ENCODE measurements around the gene AGBL4. TPM values are rescaled to one million over a fixed set of nuclear protein-coding genes. Genes with fewer than 3 reads are reported as not detected.

Gene AGBL4
- total RNA-seq, 1 donor from 2014 or later: not detected

DNA sequence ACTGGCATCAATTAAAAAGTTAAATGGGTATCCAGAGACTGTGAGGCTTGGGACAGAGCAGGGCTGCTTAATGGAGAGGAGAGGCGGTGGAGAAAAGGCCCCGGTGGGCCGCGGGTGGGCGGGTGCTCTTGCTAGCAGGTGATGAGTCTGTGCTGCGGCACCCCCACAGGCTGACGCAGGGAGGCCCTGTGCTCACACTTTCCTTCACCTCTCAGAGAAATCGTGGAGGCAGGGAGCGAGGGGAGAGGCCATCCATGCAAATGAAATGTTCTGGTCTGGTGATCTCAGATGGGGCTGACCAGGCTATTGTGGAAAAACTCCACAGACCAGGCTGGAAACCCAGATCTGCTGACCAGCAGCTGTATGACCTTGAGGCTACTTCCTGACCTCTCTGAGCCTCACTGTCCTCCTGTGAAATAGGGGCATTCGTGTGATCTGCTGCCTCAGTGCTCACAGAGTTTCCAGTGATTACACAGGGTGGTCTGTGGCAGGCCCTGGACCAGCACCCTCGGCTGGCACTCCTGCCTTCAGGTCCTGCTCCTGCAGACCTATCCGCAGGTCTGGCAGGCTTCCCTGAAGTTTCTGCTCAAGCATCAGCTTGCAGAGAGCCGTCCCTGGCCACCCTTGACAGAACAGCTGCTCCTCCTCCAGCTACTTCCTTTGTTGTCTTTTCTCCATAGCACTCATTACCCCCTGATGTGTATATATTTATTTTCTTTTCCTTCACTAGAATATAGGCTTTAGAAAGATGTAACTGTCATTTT is 1336.3 kb downstream of the AGBL4 start:
- intact Hi-C loops (cut with DNase I): no loop called here
- no peaks in the 10 kb centered on the region for H3K27me3 ChIP-seq
- H3K4me3 ChIP-seq: no peak overlapping the region
- DNase-seq (ENCODE audit: low spot score in 2 of 2): no peak
- TF ChIP-seq CTCF (IDR thresholded peaks at IDR 0.05): no peak
- H3K36me3 ChIP-seq: no peaks in the 10 kb centered on the region
- no peaks in the 10 kb centered on the region for H3K9me3 ChIP-seq
- H3K4me1 ChIP-seq: peaks cover 9 to 22% of the 10 kb centered on the region in 2 donors
- H3K27ac ChIP-seq: no peak overlapping the region

- intact Hi-C loops (cut with DNase I): no loop called here
- H3K27me3 ChIP-seq: no peaks in the 10 kb centered on the region
- no peaks in the 10 kb centered on the region for H3K9me3 ChIP-seq
- peak in 1 of 2 donors; percentile 18 for DNase-seq (ENCODE audit: low spot score in 2 of 2)
- H3K27ac ChIP-seq: peak overlapping the region in 1 of 2 donors; percentile 86
- H3K4me3 ChIP-seq: no peak overlapping the region
- peaks cover 9 to 31% of the 10 kb centered on the region in 2 donors for H3K4me1 ChIP-seq
- no peaks in the 10 kb centered on the region for H3K36me3 ChIP-seq
- no peak for TF ChIP-seq CTCF (IDR thresholded peaks at IDR 0.05)
Observed at GRCh38 chr1:48686159-48686558, 1337.6 kb downstream of the AGBL4 start.

GRCh38 chr1:48684381-48684780 is 1339.4 kb downstream of the AGBL4 start:
- H3K4me3 ChIP-seq: no peak overlapping the region
- intact Hi-C loops (cut with DNase I): loop anchor here (5.0 kb wide), 1 partner anchor 212 kb away; the partner anchor contains the start of gene SPATA6
- TF ChIP-seq CTCF (IDR thresholded peaks at IDR 0.05): no peak
- peaks cover 9 to 48% of the 10 kb centered on the region in 2 donors for H3K4me1 ChIP-seq
- H3K27me3 ChIP-seq: no peaks in the 10 kb centered on the region
- H3K9me3 ChIP-seq: no peaks in the 10 kb centered on the region
- DNase-seq (ENCODE audit: low spot score in 2 of 2): peak in 1 of 2 donors; percentile 5
- H3K27ac ChIP-seq: peak overlapping the region; percentile 82 to 86
- no peaks in the 10 kb centered on the region for H3K36me3 ChIP-seq

DNA sequence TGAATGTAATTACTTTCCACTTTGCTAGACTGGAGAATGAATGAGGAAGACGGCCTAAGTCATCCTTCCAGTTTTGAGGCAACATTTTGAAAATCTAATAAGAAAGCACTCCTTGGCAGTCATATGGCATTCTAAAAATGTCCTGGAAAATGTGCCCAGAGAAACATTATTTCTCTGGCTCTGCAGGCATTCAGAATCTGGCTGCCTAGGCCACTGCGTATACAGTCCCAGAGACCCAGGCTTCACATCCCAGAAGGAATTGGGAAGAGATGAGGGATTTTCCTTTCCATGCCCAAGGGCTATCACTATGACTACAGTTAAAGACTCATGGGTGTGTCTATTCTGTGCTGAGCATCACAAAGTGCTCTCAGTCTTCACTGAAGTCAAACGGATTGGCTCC is 1339.9 kb downstream of the AGBL4 start:
- no peak for TF ChIP-seq CTCF (IDR thresholded peaks at IDR 0.05)
- Histone ChIP-seq H3K27ac (peak overlapping the region; percentile 82 to 86), H3K27me3 (no peaks in the 10 kb centered on the region), H3K4me3 (no peak overlapping the region), H3K36me3 (no peaks in the 10 kb centered on the region), H3K9me3 (no peaks in the 10 kb centered on the region), H3K4me1 (peaks cover 9 to 48% of the 10 kb centered on the region in 2 donors)
- DNase-seq (ENCODE audit: low spot score in 2 of 2): peak in 1 of 2 donors; percentile 75
- intact Hi-C loops (cut with DNase I): loop anchor here (5.0 kb wide), 1 partner anchor 212 kb away; the partner anchor contains the start of gene SPATA6

GRCh38 chr1:48681476-48682305 is 1342.1 kb downstream of the AGBL4 start:
- no peak for TF ChIP-seq CTCF (IDR thresholded peaks at IDR 0.05)
- no peaks in the 10 kb centered on the region for H3K27me3 ChIP-seq
- H3K4me1 ChIP-seq: peaks cover 9 to 48% of the 10 kb centered on the region in 2 donors
- DNase-seq (ENCODE audit: low spot score in 2 of 2): peak in 1 of 2 donors; percentile 78
- no peaks in the 10 kb centered on the region for H3K36me3 ChIP-seq
- no peaks in the 10 kb centered on the region for H3K9me3 ChIP-seq
- H3K27ac ChIP-seq: peak overlapping the region; percentile 82 to 86
- intact Hi-C loops (cut with DNase I): loop anchor here (5.0 kb wide), 1 partner anchor 209 kb away; the partner anchor contains the start of gene SPATA6
- no peak overlapping the region for H3K4me3 ChIP-seq
